ENCODE results near the gene GATA5. TPM values are rescaled to one million over a fixed set of nuclear protein-coding genes. Genes with fewer than 3 reads are reported as not detected.
A peak's percentile ranks its signal among the peaks of the same experiment; 100 is the strongest.

Gene GATA5
- total RNA-seq, 1 experiment from 2014 or later: not detected

GRCh38 chr20:62513991-62514390 is 38.2 kb upstream of the GATA5 start:
- H3K36me3 Mint-ChIP-seq (ENCODE audit: insufficient read depth, unreplicated experiment): peaks cover 9% of the 10 kb centered on the region
- intact Hi-C loops (cut with micrococcal nuclease; ENCODE audit: unreplicated experiment): no loop called here
- no peak for DNase-seq
- BruUV-seq (replicated peaks): no TSS peak
- no peaks in the 10 kb centered on the region for H3K9me3 Mint-ChIP-seq (ENCODE audit: low read depth, unreplicated experiment)
- no peak overlapping the region for H3K4me3 Mint-ChIP-seq (ENCODE audit: low read depth, unreplicated experiment)
- CTCF ChIA-PET: no interaction called here
- H3K4me1 Mint-ChIP-seq (ENCODE audit: low read depth, unreplicated experiment): no peaks in the 10 kb centered on the region
- H3K27me3 Mint-ChIP-seq (ENCODE audit: unreplicated experiment): peaks cover 85% of the 10 kb centered on the region
- H3K27ac Mint-ChIP-seq (ENCODE audit: unreplicated experiment): no peak overlapping the region
- no peak for TF ChIP-seq CTCF (IDR thresholded peaks at IDR 0.05; ENCODE audit: unreplicated experiment)

GRCh38 chr20:62511915-62512610 is 36.3 kb upstream of the GATA5 start:
- intact Hi-C loops (cut with micrococcal nuclease; ENCODE audit: unreplicated experiment): no loop called here
- CTCF ChIA-PET: interaction anchor here (0.6 kb wide), 1 partner anchor 125 kb away, joined by 6 read pairs; the partner anchor contains the start of gene RPS21
- Mint-ChIP-seq H3K27ac (ENCODE audit: unreplicated experiment) (no peak overlapping the region), H3K36me3 (ENCODE audit: insufficient read depth, unreplicated experiment) (peaks cover 8% of the 10 kb centered on the region), H3K27me3 (ENCODE audit: unreplicated experiment) (peaks cover 66% of the 10 kb centered on the region), H3K9me3 (ENCODE audit: low read depth, unreplicated experiment) (no peaks in the 10 kb centered on the region), H3K4me3 (ENCODE audit: low read depth, unreplicated experiment) (no peak overlapping the region), H3K4me1 (ENCODE audit: low read depth, unreplicated experiment) (no peaks in the 10 kb centered on the region)
- no TSS peak for BruUV-seq (replicated peaks)
- no peak for DNase-seq
- TF ChIP-seq CTCF (IDR thresholded peaks at IDR 0.05; ENCODE audit: unreplicated experiment): no peak

GRCh38 chr20:62511300-62511914 is 35.6 kb upstream of the GATA5 start:
- H3K27me3 Mint-ChIP-seq (ENCODE audit: unreplicated experiment): peaks cover 59% of the 10 kb centered on the region
- H3K4me1 Mint-ChIP-seq (ENCODE audit: low read depth, unreplicated experiment): no peaks in the 10 kb centered on the region
- intact Hi-C loops (cut with micrococcal nuclease; ENCODE audit: unreplicated experiment): no loop called here
- TF ChIP-seq CTCF (IDR thresholded peaks at IDR 0.05; ENCODE audit: unreplicated experiment): no peak
- BruUV-seq (replicated peaks): no TSS peak
- no peak overlapping the region for H3K4me3 Mint-ChIP-seq (ENCODE audit: low read depth, unreplicated experiment)
- H3K27ac Mint-ChIP-seq (ENCODE audit: unreplicated experiment): no peak overlapping the region
- no peak for DNase-seq
- CTCF ChIA-PET: no interaction called here
- no peaks in the 10 kb centered on the region for H3K9me3 Mint-ChIP-seq (ENCODE audit: low read depth, unreplicated experiment)
- H3K36me3 Mint-ChIP-seq (ENCODE audit: insufficient read depth, unreplicated experiment): peaks cover 2% of the 10 kb centered on the region

GRCh38 chr20:62508641-62509051 is 32.9 kb upstream of the GATA5 start:
- TF ChIP-seq CTCF (IDR thresholded peaks at IDR 0.05; ENCODE audit: unreplicated experiment): no peak
- intact Hi-C loops (cut with micrococcal nuclease; ENCODE audit: unreplicated experiment): no loop called here
- DNase-seq: peak; percentile 46
- Mint-ChIP-seq H3K27ac (ENCODE audit: unreplicated experiment) (no peak overlapping the region), H3K27me3 (ENCODE audit: unreplicated experiment) (peaks cover 46% of the 10 kb centered on the region), H3K9me3 (ENCODE audit: low read depth, unreplicated experiment) (peaks cover 3% of the 10 kb centered on the region), H3K4me3 (ENCODE audit: low read depth, unreplicated experiment) (no peak overlapping the region), H3K36me3 (ENCODE audit: insufficient read depth, unreplicated experiment) (no peaks in the 10 kb centered on the region), H3K4me1 (ENCODE audit: low read depth, unreplicated experiment) (no peaks in the 10 kb centered on the region)
- CTCF ChIA-PET: interaction anchor here (0.9 to 1.2 kb wide), 2 partner anchors 98 to 285 kb away, joined by 3 to 4 read pairs; no protein-coding TSS in a partner anchor
- BruUV-seq (replicated peaks): no TSS peak
